CD4-positive, alpha-beta T cell (primary cell): ENCODE data around the gene BOK. TPM values are rescaled to one million over a fixed set of nuclear protein-coding genes. Genes with fewer than 3 reads are reported as not detected.

Experiments used
- ATAC-seq: fragments of 200-7000 bp; cut with Tn5 transposase; one replicate; pipeline ENCODE4 v1.10.0; 2022; ENCODE audit warnings: mild to moderate bottlenecking; ENCODE audit not compliant: poor library complexity
- CTCF ChIA-PET: fragments of 350-600 bp; sonication (Branson Sonifier 250); formaldehyde crosslinking; loops from one replicate; lab custom pipeline; 2021; ENCODE audit warnings: antibody characterized with exemption, inconsistent platforms; lab: Charles Lee
- POLR2A ChIA-PET: fragments of 350-600 bp; sonication (Branson Sonifier 250); formaldehyde crosslinking; loops from one replicate; lab custom pipeline; 2021; ENCODE audit warnings: antibody characterized with exemption, inconsistent platforms; lab: Charles Lee
- DNase-seq, 14 experiments: peaks; one replicate each; pipeline ENCODE4 v3.0.0-alpha.2; 2013 to 2020; ENCODE audit warnings: mixed read lengths in 2 of 14
- H3K27ac ChIP-seq, 2 donors: one replicate each; pipeline versions ENCODE4 v1.5.1 to v1.7.0; 2013; ENCODE audit warnings: low read length in 2 of 2, low read depth in 1 of 2, mild to moderate bottlenecking in 1 of 2
- H3K27me3 ChIP-seq, 2 experiments: 1 replicate in 1 of 2; 2 replicates in 1 of 2; pipeline versions ENCODE4 v1.6.1 to v1.7.0; 2013; ENCODE audit warnings: low read length in 2 of 2, control low read depth in 1 of 2, mild to moderate bottlenecking in 1 of 2, moderate library complexity in 1 of 2; ENCODE audit not compliant: insufficient read depth in 2 of 2, control insufficient read depth in 1 of 2
- H3K36me3 ChIP-seq: one replicate; pipeline ENCODE4 v1.6.1; 2013; ENCODE audit warnings: low read length, control low read depth; ENCODE audit not compliant: insufficient read depth
- H3K4me1 ChIP-seq: one replicate; pipeline ENCODE4 v1.6.1; 2013; ENCODE audit warnings: low read length, control low read depth; ENCODE audit not compliant: insufficient read depth
- H3K4me3 ChIP-seq: one replicate; pipeline ENCODE4 v1.5.1; 2013; ENCODE audit warnings: mild to moderate bottlenecking, low read length, moderate library complexity
- H3K9me3 ChIP-seq, 2 experiments: 1 replicate in 1 of 2; 2 replicates in 1 of 2; pipeline versions ENCODE4 v1.6.1 to v1.7.0; 2013; ENCODE audit warnings: low read length in 2 of 2, mild to moderate bottlenecking in 2 of 2, control low read depth in 1 of 2, moderate library complexity in 1 of 2; ENCODE audit not compliant: control insufficient read depth in 1 of 2, insufficient read depth in 1 of 2
- H3K27ac Mint-ChIP-seq: one replicate; pipeline ENCODE4 v1.8.0; 2020; ENCODE audit warnings: mixed read lengths
- H3K27me3 Mint-ChIP-seq: one replicate; pipeline ENCODE4 v1.8.0; 2021; ENCODE audit warnings: mixed read lengths
- H3K36me3 Mint-ChIP-seq: one replicate; pipeline ENCODE4 v1.8.0; 2021; ENCODE audit warnings: low read depth, mixed read lengths
- H3K4me1 Mint-ChIP-seq: one replicate; pipeline ENCODE4 v1.8.0; 2021; ENCODE audit warnings: low read depth, mixed read lengths
- H3K4me3 Mint-ChIP-seq: one replicate; pipeline ENCODE4 v1.8.0; 2020; ENCODE audit warnings: mild to moderate bottlenecking, mixed read lengths
- H3K9me3 Mint-ChIP-seq: one replicate; pipeline ENCODE4 v1.8.0; 2020; ENCODE audit warnings: mixed read lengths
- intact Hi-C, 2 experiments: fragments of 100-400 bp; cut with DNase I in 1 of 2; cut with micrococcal nuclease in 1 of 2; formaldehyde crosslinking; loops; one replicate each; pipeline versions ENCODE4 v1.15.1 to v1.9.0; 2023 to 2025; cut with DNase I, micrococcal nuclease
- total RNA-seq, 174 experiments: library from RNA in 2 of 174; stranded (reverse) in 2 of 174; gene quantifications; one replicate each; pipeline ENCODE4 v1.2.3 and lab custom pipeline; 2021 to 2026
- TF ChIP-seq, protein P1 (sequence below): fragments of 200-600 bp; IDR thresholded peaks from one replicate; pipeline ENCODE4 v1.8.0; 2022; ENCODE audit warnings: antibody characterized with exemption, mild to moderate bottlenecking

BOK gene
- total RNA-seq, 2 experiments from 2014 or later, result not detected

- CTCF ChIA-PET, result no interaction called here
These were observed 61.8 kb downstream of the BOK start for GRCh38 chr2:241620419-241620769.

More at GRCh38 chr2:241620419-241620769, 61.8 kb downstream of the BOK start:
- Histone ChIP-seq H3K9me3 (no peaks in the 10 kb centered on the region), H3K4me3 (no peak overlapping the region), H3K36me3 (no peaks in the 10 kb centered on the region), H3K27me3 (no peaks in the 10 kb centered on the region), H3K4me1 (peaks cover 26% of the 10 kb centered on the region), H3K27ac (no peak overlapping the region)
- Mint-ChIP-seq H3K4me3 (no peak overlapping the region), H3K27ac (no peak overlapping the region), H3K4me1 (peaks cover 35% of the 10 kb centered on the region), H3K9me3 (no peaks in the 10 kb centered on the region), H3K36me3 (peaks cover 8% of the 10 kb centered on the region), H3K27me3 (no peaks in the 10 kb centered on the region)
- POLR2A ChIA-PET, result no interaction called here
- TF ChIP-seq, protein P1, sequence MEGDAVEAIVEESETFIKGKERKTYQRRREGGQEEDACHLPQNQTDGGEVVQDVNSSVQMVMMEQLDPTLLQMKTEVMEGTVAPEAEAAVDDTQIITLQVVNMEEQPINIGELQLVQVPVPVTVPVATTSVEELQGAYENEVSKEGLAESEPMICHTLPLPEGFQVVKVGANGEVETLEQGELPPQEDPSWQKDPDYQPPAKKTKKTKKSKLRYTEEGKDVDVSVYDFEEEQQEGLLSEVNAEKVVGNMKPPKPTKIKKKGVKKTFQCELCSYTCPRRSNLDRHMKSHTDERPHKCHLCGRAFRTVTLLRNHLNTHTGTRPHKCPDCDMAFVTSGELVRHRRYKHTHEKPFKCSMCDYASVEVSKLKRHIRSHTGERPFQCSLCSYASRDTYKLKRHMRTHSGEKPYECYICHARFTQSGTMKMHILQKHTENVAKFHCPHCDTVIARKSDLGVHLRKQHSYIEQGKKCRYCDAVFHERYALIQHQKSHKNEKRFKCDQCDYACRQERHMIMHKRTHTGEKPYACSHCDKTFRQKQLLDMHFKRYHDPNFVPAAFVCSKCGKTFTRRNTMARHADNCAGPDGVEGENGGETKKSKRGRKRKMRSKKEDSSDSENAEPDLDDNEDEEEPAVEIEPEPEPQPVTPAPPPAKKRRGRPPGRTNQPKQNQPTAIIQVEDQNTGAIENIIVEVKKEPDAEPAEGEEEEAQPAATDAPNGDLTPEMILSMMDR, result no peak
- DNase-seq (peak in 3 of 14 experiments; percentile 11 to 58 (median 42)), ATAC-seq (no peak)
- intact Hi-C loops, result no loop called here

Other genes with a start within 250 kb of the BOK start
- 10 to 100 TPM; 82.0 to 97.9 TPM for gene HDLBP, start 243.1 kb upstream of the BOK start, total RNA-seq
- 100 to 1,000 TPM; 189 to 196 TPM for gene SEPTIN2, start 242.8 kb upstream of the BOK start, total RNA-seq
- gene FARP2, start 202.5 kb upstream of the BOK start, total RNA-seq, result 10 to 100 TPM; 17.2 to 18.3 TPM
- 10 to 100 TPM; 76.1 to 81.3 TPM for gene STK25, start 50.2 kb upstream of the BOK start, total RNA-seq
- 10 to 100 TPM; 27.5 to 31.4 TPM for gene THAP4, start 78.4 kb downstream of the BOK start, total RNA-seq
- 10 to 100 TPM; 86.5 to 89.4 TPM for gene ATG4B, start 78.9 kb downstream of the BOK start, total RNA-seq
- gene DTYMK, start 128.1 kb downstream of the BOK start, total RNA-seq, result 1 to 10 TPM; 4.8 to 6.0 TPM
- gene ING5, start 143.3 kb downstream of the BOK start, total RNA-seq, result 10 to 100 TPM; 51.2 to 51.3 TPM
- 10 to 100 TPM; 27.6 to 30.6 TPM for gene D2HGDH, start 175.9 kb downstream of the BOK start, total RNA-seq
- gene GAL3ST2, start 218.1 kb downstream of the BOK start, total RNA-seq, result 1 to 10 TPM; 1.5 to 1.9 TPM